K562 (cell line): ENCODE results near the gene MBNL2. TPM values are rescaled to one million over a fixed set of nuclear protein-coding genes. Genes with fewer than 3 reads are reported as not detected.

Experiments used
- ATAC-seq: fragments of 200-7000 bp; cut with Tn5 transposase; 3 replicates; pipeline ENCODE4 v1.9.1; 2020; ENCODE audit warnings: moderate library complexity
- BruUV-seq: library from RNA; stranded (reverse); fragments of 400-500 nt; replicated peaks from 2 replicates; lab custom pipeline; 2021; lab: Mats Ljungman, UMichigan
- CTCF ChIA-PET: fragments of 300-600 bp; formaldehyde crosslinking; extraction: SDS; loops from one replicate; lab custom pipeline; 2021; ENCODE audit warnings: low intra/inter-chr PET ratio; lab: Yijun Ruan, JAX
- POLR2A ChIA-PET: fragments of 300-600, 350-650 bp; sonication (Branson Sonifier 250); formaldehyde crosslinking; extraction: SDS; loops from one replicate; lab custom pipeline; 2021; ENCODE audit warnings: antibody characterized with exemption, inconsistent platforms; lab: Yijun Ruan, JAX
- DNase-seq, 4 experiments: peaks; one replicate each; pipeline versions ENCODE4 v3.0.0 to v3.0.0-alpha.2; 2011 to 2018; ENCODE audit warnings: low spot score in 3 of 4, mixed read lengths in 3 of 4; ENCODE audit errors: extremely low read depth in 1 of 4
- FAIRE-seq: peaks from 2 replicates; lab custom pipeline; 2011; peaks lifted over from hg19 to GRCh38; lab: Jason Lieb, UNC
- H2AFZ ChIP-seq: 2 replicates; pipeline ENCODE4 v1.6.0; 2011; ENCODE audit warnings: low read depth, low read length, control low read depth, inconsistent platforms
- H3K27ac ChIP-seq: fragments of 200-600 bp; 3 replicates; pipeline ENCODE4 v1.8.0; 2011; ENCODE audit warnings: low read depth, mild to moderate bottlenecking, control low read depth, inconsistent platforms, low read length, moderate library complexity, mixed read lengths; ENCODE audit errors: extremely low read depth
- H3K27me3 ChIP-seq, 2 experiments: fragments of 300-600 bp in 1 of 2; 2 replicates in 1 of 2; 3 replicates in 1 of 2; pipeline versions ENCODE4 v1.6.0 to v1.8.0; 2011; ENCODE audit warnings: inconsistent platforms in 2 of 2, low read length in 2 of 2, mild to moderate bottlenecking in 1 of 2, mixed read lengths in 1 of 2, moderate library complexity in 1 of 2; ENCODE audit not compliant: control insufficient read depth in 2 of 2, insufficient read depth in 2 of 2
- H3K36me3 ChIP-seq: fragments of 300-600 bp; 3 replicates; pipeline ENCODE4 v1.8.0; 2011; ENCODE audit warnings: mild to moderate bottlenecking, low read length, inconsistent platforms; ENCODE audit not compliant: control insufficient read depth, insufficient read depth
- H3K4me1 ChIP-seq, 2 experiments: fragments of 200-600 bp in 1 of 2; replicated peaks in 1 of 2; 2 replicates in 1 of 2; 3 replicates in 1 of 2; pipeline versions ENCODE4 v1.5.1 to v1.8.0; 2011; ENCODE audit warnings: inconsistent platforms in 2 of 2, low read length in 2 of 2, mild to moderate bottlenecking in 1 of 2, mixed read lengths in 1 of 2, moderate library complexity in 1 of 2; ENCODE audit not compliant: control insufficient read depth in 2 of 2, insufficient read depth in 2 of 2
- H3K4me2 ChIP-seq: 2 replicates; pipeline ENCODE4 v1.6.1; 2011; ENCODE audit warnings: low read length, control low read depth, inconsistent platforms, mixed read lengths; ENCODE audit not compliant: insufficient read depth
- H3K4me3 ChIP-seq: fragments of 200-600 bp; sonication (generic), shearing (Covaris generic); 2 replicates; pipeline ENCODE4 v1.5.1; 2016; ENCODE audit warnings: control low read depth, inconsistent platforms
- H3K79me2 ChIP-seq: fragments of 200-600 bp; 3 replicates; pipeline ENCODE4 v1.8.0; 2011; ENCODE audit warnings: low read length, inconsistent platforms; ENCODE audit not compliant: control insufficient read depth, insufficient read depth
- H3K9ac ChIP-seq, 2 experiments: 2 replicates each; pipeline versions ENCODE4 v1.6.0 to v1.6.1; 2011; ENCODE audit warnings: low read depth in 2 of 2, low read length in 2 of 2, control low read depth in 1 of 2, inconsistent platforms in 1 of 2, mild to moderate bottlenecking in 1 of 2, mixed read lengths in 1 of 2; ENCODE audit not compliant: insufficient read depth in 1 of 2
- H3K9me1 ChIP-seq: one replicate; pipeline ENCODE4 v1.6.0; 2011; ENCODE audit warnings: inconsistent platforms, mild to moderate bottlenecking, low read length, moderate library complexity; ENCODE audit not compliant: control insufficient read depth, insufficient read depth
- H3K9me3 ChIP-seq: replicated peaks from 2 replicates; pipeline ENCODE4 v1.5.1; 2011; ENCODE audit warnings: low read depth, low read length, inconsistent platforms; ENCODE audit not compliant: control insufficient read depth, insufficient read depth
- H4K20me1 ChIP-seq: replicated peaks from 2 replicates; pipeline ENCODE4 v1.6.1; 2011; ENCODE audit warnings: low read length, inconsistent platforms, mixed read lengths; ENCODE audit not compliant: control insufficient read depth, insufficient read depth
- ARID2 ChIP-seq: fragments of 450-650 bp; IDR thresholded peaks from 2 replicates; pipeline ENCODE4 v1.6.1; 2017; ENCODE audit warnings: antibody characterized with exemption, mild to moderate bottlenecking
- FOXK1 ChIP-seq: sonication (generic); formaldehyde crosslinking; IDR thresholded peaks from 2 replicates; pipeline ENCODE4 v1.8.0; 2022; ENCODE audit warnings: missing genetic modification reagents, mild to moderate bottlenecking, borderline replicate concordance
- KAT7 ChIP-seq: sonication (generic); formaldehyde crosslinking; IDR thresholded peaks from 2 replicates; pipeline ENCODE4 v1.8.0; 2022; ENCODE audit warnings: missing genetic modification reagents, mild to moderate bottlenecking, borderline replicate concordance
- KAT8 ChIP-seq: fragments of 450-650 bp; IDR thresholded peaks from 2 replicates; pipeline ENCODE4 v1.6.1; 2016; ENCODE audit warnings: low read depth, mild to moderate bottlenecking
- KDM4B ChIP-seq, 2 experiments: fragments of 450-650 bp in 1 of 2; sonication (generic) in 1 of 2; IDR thresholded peaks; 2 replicates each; pipeline ENCODE4 v1.6.1; 2016 to 2017; ENCODE audit warnings: borderline replicate concordance in 2 of 2, antibody characterized with exemption in 1 of 2, low read depth in 1 of 2, mild to moderate bottlenecking in 1 of 2
- SRSF1 ChIP-seq: fragments of 200-400 bp; formaldehyde crosslinking; IDR thresholded peaks from 2 replicates; pipeline ENCODE4 v1.6.1; 2017; ENCODE audit warnings: mild to moderate bottlenecking, low read depth, low read length, moderate library complexity
- TEAD2 ChIP-seq: fragments of 450-650 bp; IDR thresholded peaks from 2 replicates; pipeline ENCODE4 v1.6.1; 2016; ENCODE audit warnings: missing genetic modification characterization, control low read depth, missing compliant biosample characterization
- ZNF174 ChIP-seq: fragments of 250-450 bp; sonication (Bioruptor Pico); IDR thresholded peaks from 2 replicates; pipeline ENCODE4 v1.4.0; 2020; ENCODE audit warnings: mild to moderate bottlenecking
- WGBS: fragments of 100-300 bp; shearing (Covaris generic); methylation state at CpG from one replicate; pipeline ENCODE4 v1.1.6; 2016; ENCODE audit warnings: low coverage, mixed read lengths; ENCODE audit not compliant: insufficient coverage; ENCODE audit errors: missing lambda C conversion rate; 5-methylcytosine and 5-hydroxymethylcytosine counted together
- in situ Hi-C: fragments of 300-500 bp; cut with MboI; formaldehyde crosslinking; loops from 4 replicates; pipeline ENCODE4 v1.15.0; 2018; ENCODE audit warnings: inconsistent platforms, mixed read lengths
- intact Hi-C: fragments of 100-400 bp; cut with micrococcal nuclease; formaldehyde crosslinking; loops from 2 replicates; pipeline ENCODE4 v1.14.2; 2022
- polyA plus RNA-seq, 8 experiments: library from polyadenylated mRNA; depleted of rRNA in 4 of 8; stranded (reverse) in 5 of 8; unstranded in 3 of 8; fragments of >200 nt; fragmentation: Nextera tagmentation in 2 of 8; fragmentation: Illumina TruSeq in 1 of 8; extraction: Ambion mirVana in 2 of 8; extraction: Trizol in 1 of 8; gene quantifications; 2 replicates each; pipeline versions ENCODE4 v1.2.1 to v1.2.3, GENCODE V29; 2011 to 2014; ENCODE audit warnings: inconsistent platforms in 1 of 8, missing spikeins in 1 of 8
- total RNA-seq, 7 experiments: library from RNA; depleted of rRNA in 6 of 7; stranded (reverse); fragments of >200 nt in 6 of 7; fragmentation: Illumina TruSeq in 2 of 7; extraction: Trizol in 2 of 7; gene quantifications; 2 replicates each; pipeline versions ENCODE4 v1.2.1 to v1.2.3, GENCODE V29; 2011 to 2021; ENCODE audit warnings: low replicate concordance in 1 of 7
- TF ChIP-seq, protein P1 (sequence below): fragments of 250-450 bp; sonication (Bioruptor Pico); IDR thresholded peaks from 2 replicates; pipeline ENCODE4 v1.5.0; 2020; ENCODE audit warnings: mild to moderate bottlenecking, borderline replicate concordance
- TF ChIP-seq, protein P2 (sequence below): sonication (generic); formaldehyde crosslinking; IDR thresholded peaks from 2 replicates; pipeline ENCODE4 v1.8.1; 2023; ENCODE audit warnings: mild to moderate bottlenecking, missing genetic modification reagents
- TF ChIP-seq, protein P3 (sequence below), 2 experiments: fragments of 450-650 bp; IDR thresholded peaks; 2 replicates each; pipeline ENCODE4 v1.6.1; 2016; ENCODE audit warnings: mild to moderate bottlenecking in 2 of 2, borderline replicate concordance in 1 of 2, low read depth in 1 of 2, moderate library complexity in 1 of 2

MBNL2 gene
- total and polyA plus RNA-seq, 9 of the 15 experiments (the other 6 are each of a cell fraction or from before 2014, with no cell fraction given): 7.0 to 24.8 (median 13.8) TPM

DNA sequence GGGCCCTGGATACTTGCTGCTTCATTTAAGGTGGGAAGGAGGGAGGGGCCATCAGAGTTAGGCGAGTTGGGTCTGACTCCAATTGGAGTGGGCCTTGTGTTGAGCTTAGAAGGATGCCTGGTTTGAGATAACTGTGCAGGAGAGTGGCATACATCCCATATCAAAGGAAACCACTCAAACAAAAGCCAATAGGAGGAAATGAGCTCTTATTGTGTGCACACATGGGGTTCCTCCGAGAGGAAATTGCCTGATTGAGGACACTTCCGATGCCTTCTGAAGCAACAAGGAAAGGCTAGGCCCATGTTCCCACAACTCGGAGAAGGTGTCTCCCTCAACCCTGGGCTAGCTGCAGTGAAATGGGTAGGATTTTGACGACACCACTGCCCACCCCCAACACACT, 19.6 kb downstream of the MBNL2 start:
- H3K36me3 ChIP-seq: no peaks in the 10 kb centered on the region; the same call in 2 of the 3 replicates
- H2AFZ ChIP-seq: no peak overlapping the region
- H4K20me1 ChIP-seq: peaks cover 50% of the 10 kb centered on the region
- no TSS peak for BruUV-seq
- peaks cover 0 to 36% of the 10 kb centered on the region in 2 experiments; a peak in 3 of 5 replicates for H3K4me1 ChIP-seq
- H3K27me3 ChIP-seq: no peaks in the 10 kb centered on the region
- no peaks in the 10 kb centered on the region for H3K9me3 ChIP-seq
- H3K4me3 ChIP-seq: no peak overlapping the region
- intact Hi-C loops (no loop called here), in situ Hi-C loops (no loop called here)
- H3K9ac ChIP-seq: no peak overlapping the region
- H3K79me2 ChIP-seq: peaks cover 99% of the 10 kb centered on the region
- no peak for FAIRE-seq
- ChIA-PET CTCF (no interaction called here), POLR2A (interaction anchor here (0.6 to 1.6 kb wide), 3 partner anchors 10 to 739 kb away, joined by 3 to 7 read pairs (median 4); no protein-coding TSS in a partner anchor)
- H3K9me1 ChIP-seq: no peaks in the 10 kb centered on the region
- H3K27ac ChIP-seq: no peak overlapping the region
- 48% methylated on average over 5 of the region's 5 CpGs for WGBS
- peak; percentile 11 for ATAC-seq
- no peak overlapping the region for H3K4me2 ChIP-seq
- DNase-seq: no peak
- TF ChIP-seq, protein P1, sequence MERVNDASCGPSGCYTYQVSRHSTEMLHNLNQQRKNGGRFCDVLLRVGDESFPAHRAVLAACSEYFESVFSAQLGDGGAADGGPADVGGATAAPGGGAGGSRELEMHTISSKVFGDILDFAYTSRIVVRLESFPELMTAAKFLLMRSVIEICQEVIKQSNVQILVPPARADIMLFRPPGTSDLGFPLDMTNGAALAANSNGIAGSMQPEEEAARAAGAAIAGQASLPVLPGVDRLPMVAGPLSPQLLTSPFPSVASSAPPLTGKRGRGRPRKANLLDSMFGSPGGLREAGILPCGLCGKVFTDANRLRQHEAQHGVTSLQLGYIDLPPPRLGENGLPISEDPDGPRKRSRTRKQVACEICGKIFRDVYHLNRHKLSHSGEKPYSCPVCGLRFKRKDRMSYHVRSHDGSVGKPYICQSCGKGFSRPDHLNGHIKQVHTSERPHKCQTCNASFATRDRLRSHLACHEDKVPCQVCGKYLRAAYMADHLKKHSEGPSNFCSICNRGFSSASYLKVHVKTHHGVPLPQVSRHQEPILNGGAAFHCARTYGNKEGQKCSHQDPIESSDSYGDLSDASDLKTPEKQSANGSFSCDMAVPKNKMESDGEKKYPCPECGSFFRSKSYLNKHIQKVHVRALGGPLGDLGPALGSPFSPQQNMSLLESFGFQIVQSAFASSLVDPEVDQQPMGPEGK (CRISPR knock-in tag): no peak
- TF ChIP-seq ARID2 (no peak), SRSF1 (no peak), KAT8 (no peak), TEAD2 (tag) (no peak), ZNF174 (CRISPR knock-in tag) (no peak), KAT7 (CRISPR knock-in tag) (no peak), KDM4B (IDR thresholded peaks at IDR 0.05; ENCODE audit: borderline replicate concordance in 2 of 2, low read depth in 1 of 2) (no peak), FOXK1 (CRISPR knock-in tag) (no peak)
- TF ChIP-seq, protein P2, sequence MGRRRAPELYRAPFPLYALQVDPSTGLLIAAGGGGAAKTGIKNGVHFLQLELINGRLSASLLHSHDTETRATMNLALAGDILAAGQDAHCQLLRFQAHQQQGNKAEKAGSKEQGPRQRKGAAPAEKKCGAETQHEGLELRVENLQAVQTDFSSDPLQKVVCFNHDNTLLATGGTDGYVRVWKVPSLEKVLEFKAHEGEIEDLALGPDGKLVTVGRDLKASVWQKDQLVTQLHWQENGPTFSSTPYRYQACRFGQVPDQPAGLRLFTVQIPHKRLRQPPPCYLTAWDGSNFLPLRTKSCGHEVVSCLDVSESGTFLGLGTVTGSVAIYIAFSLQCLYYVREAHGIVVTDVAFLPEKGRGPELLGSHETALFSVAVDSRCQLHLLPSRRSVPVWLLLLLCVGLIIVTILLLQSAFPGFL (CRISPR knock-in tag): no peak
- TF ChIP-seq, protein P3, sequence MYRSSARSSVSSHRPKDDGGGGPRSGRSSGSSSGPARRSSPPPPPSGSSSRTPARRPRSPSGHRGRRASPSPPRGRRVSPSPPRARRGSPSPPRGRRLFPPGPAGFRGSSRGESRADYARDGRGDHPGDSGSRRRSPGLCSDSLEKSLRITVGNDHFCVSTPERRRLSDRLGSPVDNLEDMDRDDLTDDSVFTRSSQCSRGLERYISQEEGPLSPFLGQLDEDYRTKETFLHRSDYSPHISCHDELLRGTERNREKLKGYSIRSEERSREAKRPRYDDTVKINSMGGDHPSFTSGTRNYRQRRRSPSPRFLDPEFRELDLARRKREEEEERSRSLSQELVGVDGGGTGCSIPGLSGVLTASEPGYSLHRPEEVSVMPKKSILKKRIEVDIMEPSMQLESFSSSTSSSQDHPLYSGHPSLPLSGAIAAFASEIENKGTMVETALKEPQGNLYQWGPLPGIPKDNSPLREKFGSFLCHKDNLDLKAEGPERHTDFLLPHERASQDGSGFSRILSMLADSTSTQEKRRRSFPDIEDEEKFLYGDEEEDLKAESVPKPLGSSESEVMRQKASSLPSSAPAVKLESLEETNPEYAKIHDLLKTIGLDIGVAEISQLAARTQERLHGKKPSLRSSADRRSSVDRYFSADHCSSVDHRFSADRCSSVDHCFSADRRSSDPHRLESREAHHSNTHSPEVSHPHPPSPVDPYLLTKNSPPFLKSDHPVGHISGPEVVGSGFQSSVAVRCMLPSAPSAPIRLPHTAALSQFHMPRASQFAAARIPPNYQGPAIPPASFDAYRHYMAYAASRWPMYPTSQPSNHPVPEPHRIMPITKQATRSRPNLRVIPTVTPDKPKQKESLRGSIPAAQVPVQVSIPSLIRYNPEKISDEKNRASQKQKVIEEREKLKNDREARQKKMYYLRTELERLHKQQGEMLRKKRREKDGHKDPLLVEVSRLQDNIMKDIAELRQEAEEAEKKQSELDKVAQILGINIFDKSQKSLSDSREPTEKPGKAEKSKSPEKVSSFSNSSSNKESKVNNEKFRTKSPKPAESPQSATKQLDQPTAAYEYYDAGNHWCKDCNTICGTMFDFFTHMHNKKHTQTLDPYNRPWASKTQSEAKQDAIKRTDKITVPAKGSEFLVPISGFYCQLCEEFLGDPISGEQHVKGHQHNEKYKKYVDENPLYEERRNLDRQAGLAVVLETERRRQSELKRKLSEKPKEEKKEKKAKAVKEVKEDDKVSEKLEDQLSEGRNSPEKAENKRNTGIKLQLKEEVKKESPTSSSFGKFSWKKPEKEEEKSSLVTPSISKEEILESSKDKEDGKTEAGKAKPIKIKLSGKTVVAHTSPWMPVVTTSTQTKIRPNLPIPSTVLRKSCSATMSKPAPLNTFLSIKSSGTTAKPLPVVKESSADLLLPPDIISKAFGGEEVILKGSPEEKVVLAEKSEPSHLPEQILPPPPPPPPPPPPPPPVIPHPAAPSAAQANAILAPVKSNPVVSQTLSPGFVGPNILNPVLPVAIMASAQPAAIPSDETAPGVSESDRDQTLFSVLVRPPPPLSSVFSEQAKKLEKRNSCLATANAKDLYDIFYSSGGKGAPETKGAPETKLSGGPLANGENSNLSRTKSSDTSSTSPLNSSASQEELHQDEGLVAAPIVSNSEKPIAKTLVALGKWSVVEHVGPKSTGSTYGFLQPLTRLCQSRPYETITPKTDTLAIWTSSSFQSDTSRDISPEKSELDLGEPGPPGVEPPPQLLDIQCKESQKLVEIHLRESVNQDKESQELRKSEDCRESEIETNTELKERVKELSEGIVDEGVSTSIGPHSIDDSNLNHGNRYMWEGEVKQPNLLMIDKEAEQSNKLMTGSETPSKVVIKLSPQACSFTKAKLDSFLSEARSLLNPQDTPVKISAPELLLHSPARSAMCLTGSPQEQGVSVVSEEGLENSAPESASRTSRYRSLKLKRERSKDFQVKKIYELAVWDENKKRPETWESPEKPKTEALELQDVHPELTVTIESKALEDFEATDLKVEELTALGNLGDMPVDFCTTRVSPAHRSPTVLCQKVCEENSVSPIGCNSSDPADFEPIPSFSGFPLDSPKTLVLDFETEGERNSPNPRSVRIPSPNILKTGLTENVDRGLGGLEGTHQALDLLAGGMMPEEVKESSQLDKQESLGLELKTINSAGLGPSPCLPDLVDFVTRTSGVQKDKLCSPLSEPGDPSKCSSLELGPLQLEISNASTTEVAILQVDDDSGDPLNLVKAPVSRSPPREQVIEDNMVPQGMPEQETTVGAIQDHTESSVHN (IDR thresholded peaks at IDR 0.05; ENCODE audit: borderline replicate concordance in 1 of 2, low read depth in 1 of 2): no peak
